A673 (cell line): ENCODE data around the gene WDFY4. TPM values are rescaled to one million over a fixed set of nuclear protein-coding genes. Genes with fewer than 3 reads are reported as not detected.

Source experiments
- BruUV-seq: library from RNA; stranded (reverse); fragments of 400-500 nt; replicated peaks from 2 replicates; lab custom pipeline; 2021; lab: Mats Ljungman, UMichigan
- CTCF ChIA-PET: fragments of 300-600 bp; sonication (Branson Sonifier 250); formaldehyde crosslinking; loops from one replicate; lab custom pipeline; 2022; ENCODE audit warnings: antibody characterized with exemption; lab: Charles Lee
- POLR2A ChIA-PET: fragments of 300-600 bp; sonication (Branson Sonifier 250); formaldehyde crosslinking; loops from one replicate; lab custom pipeline; 2022; ENCODE audit warnings: antibody characterized with exemption; ENCODE audit not compliant: low non-redundant PET; lab: Charles Lee
- DNase-seq: peaks from one replicate; pipeline ENCODE4 v3.0.0-alpha.2; 2015; ENCODE audit warnings: low spot score
- H3K27ac ChIP-seq: fragments of 200-600 bp; sonication (generic); 2 replicates; pipeline ENCODE4 v1.5.1; 2016; ENCODE audit warnings: mixed run types, low read depth, mild to moderate bottlenecking, mixed read lengths, antibody characterized with exemption, low read length; ENCODE audit not compliant: poor library complexity, severe bottlenecking
- H3K27me3 ChIP-seq: fragments of 200-600 bp; sonication (generic); replicated peaks from 2 replicates; pipeline ENCODE4 v1.6.1; 2017; ENCODE audit warnings: mixed run types, low read depth, mild to moderate bottlenecking, mixed read lengths, antibody characterized with exemption, low read length; ENCODE audit not compliant: insufficient read depth, poor library complexity
- H3K36me3 ChIP-seq: fragments of 200-600 bp; sonication (generic); 2 replicates; pipeline ENCODE4 v1.6.1; 2016; ENCODE audit warnings: mixed run types, mild to moderate bottlenecking, mixed read lengths, antibody characterized with exemption, low read length; ENCODE audit not compliant: insufficient read depth, poor library complexity, severe bottlenecking
- H3K4me1 ChIP-seq: fragments of 200-600 bp; sonication (generic); 2 replicates; pipeline ENCODE4 v1.6.1; 2017; ENCODE audit warnings: mixed run types, mild to moderate bottlenecking, mixed read lengths, antibody characterized with exemption, low read length; ENCODE audit not compliant: insufficient read depth, poor library complexity, severe bottlenecking
- H3K4me3 ChIP-seq: fragments of 200-600 bp; sonication (generic); 2 replicates; pipeline ENCODE4 v1.5.1; 2016; ENCODE audit warnings: low read depth, mixed run types, mild to moderate bottlenecking, mixed read lengths, low read length; ENCODE audit not compliant: poor library complexity, severe bottlenecking
- H3K9me3 ChIP-seq: fragments of 200-600 bp; sonication (generic); 2 replicates; pipeline ENCODE4 v1.6.1; 2016; ENCODE audit warnings: mixed run types, low read depth, mild to moderate bottlenecking, mixed read lengths, antibody characterized with exemption, low read length; ENCODE audit not compliant: poor library complexity, severe bottlenecking
- EZH2 ChIP-seq: fragments of 200-600 bp; sonication (generic); IDR thresholded peaks from 2 replicates; pipeline ENCODE4 v1.6.1; 2017; ENCODE audit warnings: borderline replicate concordance, low read depth, mild to moderate bottlenecking, mixed read lengths, antibody characterized with exemption, low read length; ENCODE audit not compliant: poor library complexity, severe bottlenecking
- intact Hi-C: fragments of 100-400 bp; cut with micrococcal nuclease; formaldehyde crosslinking; loops from one replicate; pipeline ENCODE4 v1.10.0; 2022; ENCODE audit not compliant: unreplicated experiment
- total RNA-seq: library from RNA; stranded (reverse); gene quantifications from 2 replicates; pipeline ENCODE4 v1.2.3, GENCODE V29; 2021
- TF ChIP-seq, protein P1 (sequence below): fragments of 300-800, 200-600 bp; sonication (generic); conservative IDR thresholded peaks from 2 replicates; pipeline ENCODE4 v1.5.1; 2017; ENCODE audit warnings: low read depth, mild to moderate bottlenecking, antibody characterized with exemption, low read length, moderate library complexity, mixed read lengths

WDFY4 gene
- total RNA-seq, 1 experiment from 2014 or later = not detected

DNA sequence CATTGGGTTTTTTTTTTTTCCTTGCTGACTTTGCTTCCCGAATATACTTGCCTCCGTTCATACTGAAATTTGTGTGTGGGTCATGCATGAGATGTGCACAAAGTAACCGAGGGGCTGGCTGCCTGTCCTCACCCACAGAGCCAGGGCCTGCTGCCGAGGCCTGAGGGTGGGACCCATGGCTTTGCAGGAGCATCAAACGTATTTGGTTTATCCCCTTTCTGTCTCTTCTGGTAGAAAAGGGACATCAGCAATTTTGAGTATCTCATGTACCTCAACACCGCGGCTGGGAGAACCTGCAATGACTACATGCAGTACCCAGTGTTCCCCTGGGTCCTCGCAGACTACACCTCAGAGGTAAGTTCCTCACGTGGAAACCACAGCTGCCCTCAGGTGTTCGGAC is 258.4 kb downstream of the WDFY4 start:
- H3K4me3 ChIP-seq = no peak overlapping the region
- ChIA-PET POLR2A (no interaction called here), CTCF (no interaction called here)
- no peak overlapping the region for H3K27ac ChIP-seq
- no peak for DNase-seq
- H3K27me3 ChIP-seq = peaks cover 6% of the 10 kb centered on the region
- no TSS peak for BruUV-seq
- intact Hi-C loops = no loop called here
- no peaks in the 10 kb centered on the region for H3K9me3 ChIP-seq
- no peaks in the 10 kb centered on the region for H3K4me1 ChIP-seq
- no peaks in the 10 kb centered on the region for H3K36me3 ChIP-seq
- TF ChIP-seq, protein P1, sequence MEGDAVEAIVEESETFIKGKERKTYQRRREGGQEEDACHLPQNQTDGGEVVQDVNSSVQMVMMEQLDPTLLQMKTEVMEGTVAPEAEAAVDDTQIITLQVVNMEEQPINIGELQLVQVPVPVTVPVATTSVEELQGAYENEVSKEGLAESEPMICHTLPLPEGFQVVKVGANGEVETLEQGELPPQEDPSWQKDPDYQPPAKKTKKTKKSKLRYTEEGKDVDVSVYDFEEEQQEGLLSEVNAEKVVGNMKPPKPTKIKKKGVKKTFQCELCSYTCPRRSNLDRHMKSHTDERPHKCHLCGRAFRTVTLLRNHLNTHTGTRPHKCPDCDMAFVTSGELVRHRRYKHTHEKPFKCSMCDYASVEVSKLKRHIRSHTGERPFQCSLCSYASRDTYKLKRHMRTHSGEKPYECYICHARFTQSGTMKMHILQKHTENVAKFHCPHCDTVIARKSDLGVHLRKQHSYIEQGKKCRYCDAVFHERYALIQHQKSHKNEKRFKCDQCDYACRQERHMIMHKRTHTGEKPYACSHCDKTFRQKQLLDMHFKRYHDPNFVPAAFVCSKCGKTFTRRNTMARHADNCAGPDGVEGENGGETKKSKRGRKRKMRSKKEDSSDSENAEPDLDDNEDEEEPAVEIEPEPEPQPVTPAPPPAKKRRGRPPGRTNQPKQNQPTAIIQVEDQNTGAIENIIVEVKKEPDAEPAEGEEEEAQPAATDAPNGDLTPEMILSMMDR = no peak
- no peak for TF ChIP-seq EZH2

DNA sequence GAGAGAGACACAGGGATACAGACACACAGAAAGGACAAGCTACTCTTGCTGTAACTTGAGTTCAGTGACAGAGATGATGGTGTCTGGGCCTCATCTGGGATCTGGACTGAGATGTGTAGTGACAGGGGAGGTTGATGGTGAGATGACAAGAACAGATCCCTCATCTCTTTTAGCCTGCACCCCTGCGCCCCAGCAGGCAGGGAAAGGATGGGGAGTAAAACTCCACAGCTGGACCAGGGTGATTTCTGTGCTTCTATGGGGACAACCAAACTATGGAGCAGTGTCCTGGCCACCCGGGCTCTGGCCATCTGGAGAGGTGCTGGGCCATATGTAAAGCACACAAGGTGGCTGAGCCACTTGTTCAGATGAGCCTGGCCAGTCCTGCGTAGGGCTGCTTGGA is 259.5 kb downstream of the WDFY4 start:
- H3K4me3 ChIP-seq = no peak overlapping the region
- H3K9me3 ChIP-seq = no peaks in the 10 kb centered on the region
- no peaks in the 10 kb centered on the region for H3K4me1 ChIP-seq
- H3K27me3 ChIP-seq = peaks cover 6% of the 10 kb centered on the region
- intact Hi-C loops = no loop called here
- TF ChIP-seq EZH2 = no peak
- TF ChIP-seq, protein P1 = no peak
- H3K27ac ChIP-seq = no peak overlapping the region
- no peak for DNase-seq
- no peaks in the 10 kb centered on the region for H3K36me3 ChIP-seq
- BruUV-seq = no TSS peak
- ChIA-PET CTCF (no interaction called here), POLR2A (no interaction called here)

DNA sequence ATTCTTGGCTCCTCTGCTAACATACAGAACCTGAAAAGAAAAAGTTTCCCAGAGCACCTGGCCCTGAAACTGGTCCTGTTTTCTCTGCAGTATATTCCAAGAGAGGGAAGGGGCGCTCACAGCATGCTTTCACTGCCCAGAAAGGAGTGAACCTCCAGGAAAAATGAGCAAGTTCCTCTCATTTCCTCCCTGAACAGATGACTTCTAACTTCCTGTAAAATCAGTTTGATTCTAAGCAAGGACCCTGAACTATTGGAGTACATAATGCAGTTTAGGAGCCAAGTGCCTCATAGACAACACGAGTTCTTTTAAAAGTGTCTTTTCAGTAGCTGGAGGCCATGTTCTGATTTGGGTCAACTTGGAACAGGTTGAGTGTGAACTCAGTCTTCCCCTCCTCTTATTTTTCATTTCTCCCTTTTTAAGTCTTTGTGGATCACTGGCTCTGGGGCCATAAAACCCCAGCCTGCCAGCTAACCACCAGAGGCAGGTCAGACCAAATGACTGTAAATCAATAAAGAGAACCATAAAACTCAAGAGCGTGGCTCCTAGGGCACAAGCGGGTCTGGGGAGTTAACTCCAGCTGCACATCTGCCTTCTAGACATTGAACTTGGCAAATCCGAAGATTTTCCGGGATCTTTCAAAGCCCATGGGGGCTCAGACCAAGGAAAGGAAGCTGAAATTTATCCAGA is 260.9 kb downstream of the WDFY4 start:
- no peak overlapping the region for H3K27ac ChIP-seq
- intact Hi-C loops = no loop called here
- ChIA-PET CTCF (no interaction called here), POLR2A (no interaction called here)
- no peak for DNase-seq
- H3K36me3 ChIP-seq = no peaks in the 10 kb centered on the region
- peaks cover 6% of the 10 kb centered on the region for H3K27me3 ChIP-seq
- BruUV-seq = no TSS peak
- TF ChIP-seq EZH2 = no peak
- TF ChIP-seq, protein P1 = no peak
- no peak overlapping the region for H3K4me3 ChIP-seq
- no peaks in the 10 kb centered on the region for H3K9me3 ChIP-seq
- no peaks in the 10 kb centered on the region for H3K4me1 ChIP-seq
